Erythroblast (primary cell): ENCODE data around the gene ZFP14.

Source experiments
- GATA1 ChIP-seq: IDR thresholded peaks from 2 replicates; pipeline ENCODE4 v1.6.1; 2011; ENCODE audit warnings: low read depth, mild to moderate bottlenecking, control low read depth, low read length, moderate library complexity
- POLR2A ChIP-seq: IDR thresholded peaks from 2 replicates; pipeline ENCODE4 v1.6.1; 2011; ENCODE audit warnings: mild to moderate bottlenecking, low read length

DNA sequence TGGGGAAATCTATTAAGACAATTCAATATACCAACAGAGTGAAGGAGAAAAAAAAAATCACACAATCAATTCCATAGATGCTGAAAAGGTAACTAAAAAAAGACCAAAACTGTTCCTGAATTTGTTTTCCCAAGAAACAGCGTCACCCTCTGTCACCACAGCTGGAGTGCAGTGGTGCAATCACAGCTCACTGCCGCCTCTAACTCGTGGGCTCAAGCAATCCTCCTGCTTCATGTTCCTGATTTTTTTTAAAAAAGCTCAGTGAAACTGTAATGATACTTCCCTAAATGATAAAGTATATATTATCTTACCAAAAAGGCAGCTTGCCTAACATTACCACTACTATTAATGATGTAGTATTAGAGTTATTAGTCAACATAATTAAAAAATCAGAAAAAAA, 19.6 kb upstream of the ZFP14 start:
- no peak for TF ChIP-seq POLR2A
- TF ChIP-seq GATA1 = no peak
